ENCODE results near the gene POU3F2. TPM values are rescaled to one million over a fixed set of nuclear protein-coding genes. Genes with fewer than 3 reads are reported as not detected.

POU3F2 gene
- total and polyA plus RNA-seq, 9 of the 15 experiments (the other 6 are each of a cell fraction or from before 2014, with no cell fraction given) = 0.08 to 0.46 (median 0.36) TPM

DNA sequence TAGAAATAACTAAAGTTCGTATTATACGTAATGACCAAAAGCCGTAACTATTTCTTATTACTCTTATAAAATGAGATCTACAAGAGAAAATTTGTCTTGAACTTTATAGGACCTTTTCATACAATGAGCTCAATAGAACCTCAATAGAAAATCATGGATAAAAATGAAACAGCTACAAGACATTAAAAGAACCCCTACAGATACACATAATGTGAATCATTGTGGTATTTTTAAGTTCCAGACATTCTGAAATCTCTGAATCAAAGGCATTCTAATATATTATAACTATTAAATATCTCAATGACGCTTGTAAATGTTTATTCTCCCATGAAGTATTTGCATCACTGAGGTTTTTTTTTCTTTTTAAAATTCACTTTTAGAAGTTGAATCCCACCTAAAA is 22.2 kb upstream of the POU3F2 start (continued):
- no peak for TF ChIP-seq SETDB1 (IDR thresholded peaks at IDR 0.05; ENCODE audit: low read length)
- TF ChIP-seq, protein P1, sequence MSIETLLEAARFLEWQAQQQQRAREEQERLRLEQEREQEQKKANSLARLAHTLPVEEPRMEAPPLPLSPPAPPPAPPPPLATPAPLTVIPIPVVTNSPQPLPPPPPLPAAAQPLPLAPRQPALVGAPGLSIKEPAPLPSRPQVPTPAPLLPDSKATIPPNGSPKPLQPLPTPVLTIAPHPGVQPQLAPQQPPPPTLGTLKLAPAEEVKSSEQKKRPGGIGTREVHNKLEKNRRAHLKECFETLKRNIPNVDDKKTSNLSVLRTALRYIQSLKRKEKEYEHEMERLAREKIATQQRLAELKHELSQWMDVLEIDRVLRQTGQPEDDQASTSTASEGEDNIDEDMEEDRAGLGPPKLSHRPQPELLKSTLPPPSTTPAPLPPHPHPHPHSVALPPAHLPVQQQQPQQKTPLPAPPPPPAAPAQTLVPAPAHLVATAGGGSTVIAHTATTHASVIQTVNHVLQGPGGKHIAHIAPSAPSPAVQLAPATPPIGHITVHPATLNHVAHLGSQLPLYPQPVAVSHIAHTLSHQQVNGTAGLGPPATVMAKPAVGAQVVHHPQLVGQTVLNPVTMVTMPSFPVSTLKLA (conservative IDR thresholded peaks at IDR 0.05) = no peak

DNA sequence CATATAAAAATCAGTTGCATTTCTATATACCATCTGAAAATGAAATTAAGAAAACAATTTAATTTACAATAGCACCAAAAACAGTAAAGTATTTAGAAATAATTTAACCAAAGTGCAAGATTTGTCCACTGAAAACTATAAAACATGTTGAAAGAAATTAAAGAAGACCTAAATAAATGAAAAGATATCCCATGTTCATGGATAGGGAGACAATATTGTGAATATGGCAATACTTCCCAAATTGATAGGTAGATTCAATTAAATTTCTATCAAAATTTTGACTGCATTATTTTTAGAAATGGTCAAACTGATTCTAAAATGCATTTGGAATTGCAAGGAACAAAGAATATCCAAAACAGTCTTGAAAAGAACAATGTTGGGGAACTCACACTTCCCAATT is 17.6 kb upstream of the POU3F2 start:
- Histone ChIP-seq H3K27ac (ENCODE audit: extremely low read depth, low read depth, low read length) (no peak overlapping the region), H3K9ac (ENCODE audit: insufficient read depth in 1 of 2, low read depth in 2 of 2, low read length in 2 of 2) (no peak overlapping the region), H4K20me1 (replicated peaks; ENCODE audit: control insufficient read depth, insufficient read depth, low read length) (no peaks in the 10 kb centered on the region), H3K27me3 (ENCODE audit: control insufficient read depth in 2 of 2, insufficient read depth in 2 of 2, low read length in 2 of 2) (no peaks in the 10 kb centered on the region), H2AFZ (ENCODE audit: low read depth, low read length) (no peak overlapping the region), H3K9me1 (ENCODE audit: control insufficient read depth, insufficient read depth, low read length) (no peaks in the 10 kb centered on the region), H3K9me3 (replicated peaks; ENCODE audit: control insufficient read depth, insufficient read depth, low read depth, low read length) (no peaks in the 10 kb centered on the region), H3K4me2 (ENCODE audit: insufficient read depth, low read length) (no peak overlapping the region), H3K4me3 (no peak overlapping the region), H3K79me2 (ENCODE audit: control insufficient read depth, insufficient read depth, low read length) (no peaks in the 10 kb centered on the region), H3K36me3 (ENCODE audit: control insufficient read depth, insufficient read depth, low read length) (no peaks in the 10 kb centered on the region), H3K4me1 (replicated peaks in 1 of 2; ENCODE audit: control insufficient read depth in 2 of 2, insufficient read depth in 2 of 2, low read length in 2 of 2) (no peaks in the 10 kb centered on the region)
- FAIRE-seq (no peak), DNase-seq (ENCODE audit: extremely low read depth in 1 of 4, low spot score in 3 of 4) (no peak), ATAC-seq (no peak)
- intact Hi-C loops (cut with micrococcal nuclease) (no loop called here), in situ Hi-C loops (cut with MboI) (no loop called here)
- no TSS peak for BruUV-seq (replicated peaks)
- ChIA-PET POLR2A (no interaction called here), CTCF (ENCODE audit: low intra/inter-chr PET ratio) (no interaction called here)
- TF ChIP-seq IFI16 (CRISPR knock-in tag; IDR thresholded peaks at IDR 0.05) = no peak
- TF ChIP-seq ZNF217 (CRISPR knock-in tag; IDR thresholded peaks at IDR 0.05) = no peak
- TF ChIP-seq, protein P2, sequence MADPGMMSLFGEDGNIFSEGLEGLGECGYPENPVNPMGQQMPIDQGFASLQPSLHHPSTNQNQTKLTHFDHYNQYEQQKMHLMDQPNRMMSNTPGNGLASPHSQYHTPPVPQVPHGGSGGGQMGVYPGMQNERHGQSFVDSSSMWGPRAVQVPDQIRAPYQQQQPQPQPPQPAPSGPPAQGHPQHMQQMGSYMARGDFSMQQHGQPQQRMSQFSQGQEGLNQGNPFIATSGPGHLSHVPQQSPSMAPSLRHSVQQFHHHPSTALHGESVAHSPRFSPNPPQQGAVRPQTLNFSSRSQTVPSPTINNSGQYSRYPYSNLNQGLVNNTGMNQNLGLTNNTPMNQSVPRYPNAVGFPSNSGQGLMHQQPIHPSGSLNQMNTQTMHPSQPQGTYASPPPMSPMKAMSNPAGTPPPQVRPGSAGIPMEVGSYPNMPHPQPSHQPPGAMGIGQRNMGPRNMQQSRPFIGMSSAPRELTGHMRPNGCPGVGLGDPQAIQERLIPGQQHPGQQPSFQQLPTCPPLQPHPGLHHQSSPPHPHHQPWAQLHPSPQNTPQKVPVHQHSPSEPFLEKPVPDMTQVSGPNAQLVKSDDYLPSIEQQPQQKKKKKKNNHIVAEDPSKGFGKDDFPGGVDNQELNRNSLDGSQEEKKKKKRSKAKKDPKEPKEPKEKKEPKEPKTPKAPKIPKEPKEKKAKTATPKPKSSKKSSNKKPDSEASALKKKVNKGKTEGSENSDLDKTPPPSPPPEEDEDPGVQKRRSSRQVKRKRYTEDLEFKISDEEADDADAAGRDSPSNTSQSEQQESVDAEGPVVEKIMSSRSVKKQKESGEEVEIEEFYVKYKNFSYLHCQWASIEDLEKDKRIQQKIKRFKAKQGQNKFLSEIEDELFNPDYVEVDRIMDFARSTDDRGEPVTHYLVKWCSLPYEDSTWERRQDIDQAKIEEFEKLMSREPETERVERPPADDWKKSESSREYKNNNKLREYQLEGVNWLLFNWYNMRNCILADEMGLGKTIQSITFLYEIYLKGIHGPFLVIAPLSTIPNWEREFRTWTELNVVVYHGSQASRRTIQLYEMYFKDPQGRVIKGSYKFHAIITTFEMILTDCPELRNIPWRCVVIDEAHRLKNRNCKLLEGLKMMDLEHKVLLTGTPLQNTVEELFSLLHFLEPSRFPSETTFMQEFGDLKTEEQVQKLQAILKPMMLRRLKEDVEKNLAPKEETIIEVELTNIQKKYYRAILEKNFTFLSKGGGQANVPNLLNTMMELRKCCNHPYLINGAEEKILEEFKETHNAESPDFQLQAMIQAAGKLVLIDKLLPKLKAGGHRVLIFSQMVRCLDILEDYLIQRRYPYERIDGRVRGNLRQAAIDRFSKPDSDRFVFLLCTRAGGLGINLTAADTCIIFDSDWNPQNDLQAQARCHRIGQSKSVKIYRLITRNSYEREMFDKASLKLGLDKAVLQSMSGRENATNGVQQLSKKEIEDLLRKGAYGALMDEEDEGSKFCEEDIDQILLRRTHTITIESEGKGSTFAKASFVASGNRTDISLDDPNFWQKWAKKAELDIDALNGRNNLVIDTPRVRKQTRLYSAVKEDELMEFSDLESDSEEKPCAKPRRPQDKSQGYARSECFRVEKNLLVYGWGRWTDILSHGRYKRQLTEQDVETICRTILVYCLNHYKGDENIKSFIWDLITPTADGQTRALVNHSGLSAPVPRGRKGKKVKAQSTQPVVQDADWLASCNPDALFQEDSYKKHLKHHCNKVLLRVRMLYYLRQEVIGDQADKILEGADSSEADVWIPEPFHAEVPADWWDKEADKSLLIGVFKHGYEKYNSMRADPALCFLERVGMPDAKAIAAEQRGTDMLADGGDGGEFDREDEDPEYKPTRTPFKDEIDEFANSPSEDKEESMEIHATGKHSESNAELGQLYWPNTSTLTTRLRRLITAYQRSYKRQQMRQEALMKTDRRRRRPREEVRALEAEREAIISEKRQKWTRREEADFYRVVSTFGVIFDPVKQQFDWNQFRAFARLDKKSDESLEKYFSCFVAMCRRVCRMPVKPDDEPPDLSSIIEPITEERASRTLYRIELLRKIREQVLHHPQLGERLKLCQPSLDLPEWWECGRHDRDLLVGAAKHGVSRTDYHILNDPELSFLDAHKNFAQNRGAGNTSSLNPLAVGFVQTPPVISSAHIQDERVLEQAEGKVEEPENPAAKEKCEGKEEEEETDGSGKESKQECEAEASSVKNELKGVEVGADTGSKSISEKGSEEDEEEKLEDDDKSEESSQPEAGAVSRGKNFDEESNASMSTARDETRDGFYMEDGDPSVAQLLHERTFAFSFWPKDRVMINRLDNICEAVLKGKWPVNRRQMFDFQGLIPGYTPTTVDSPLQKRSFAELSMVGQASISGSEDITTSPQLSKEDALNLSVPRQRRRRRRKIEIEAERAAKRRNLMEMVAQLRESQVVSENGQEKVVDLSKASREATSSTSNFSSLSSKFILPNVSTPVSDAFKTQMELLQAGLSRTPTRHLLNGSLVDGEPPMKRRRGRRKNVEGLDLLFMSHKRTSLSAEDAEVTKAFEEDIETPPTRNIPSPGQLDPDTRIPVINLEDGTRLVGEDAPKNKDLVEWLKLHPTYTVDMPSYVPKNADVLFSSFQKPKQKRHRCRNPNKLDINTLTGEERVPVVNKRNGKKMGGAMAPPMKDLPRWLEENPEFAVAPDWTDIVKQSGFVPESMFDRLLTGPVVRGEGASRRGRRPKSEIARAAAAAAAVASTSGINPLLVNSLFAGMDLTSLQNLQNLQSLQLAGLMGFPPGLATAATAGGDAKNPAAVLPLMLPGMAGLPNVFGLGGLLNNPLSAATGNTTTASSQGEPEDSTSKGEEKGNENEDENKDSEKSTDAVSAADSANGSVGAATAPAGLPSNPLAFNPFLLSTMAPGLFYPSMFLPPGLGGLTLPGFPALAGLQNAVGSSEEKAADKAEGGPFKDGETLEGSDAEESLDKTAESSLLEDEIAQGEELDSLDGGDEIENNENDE (IDR thresholded peaks at IDR 0.05; ENCODE audit: low read depth, low read length) = no peak
- no peak for TF ChIP-seq ILK (tag; IDR thresholded peaks at IDR 0.05; ENCODE audit: borderline replicate concordance, low read depth)
- TF ChIP-seq, protein P3, sequence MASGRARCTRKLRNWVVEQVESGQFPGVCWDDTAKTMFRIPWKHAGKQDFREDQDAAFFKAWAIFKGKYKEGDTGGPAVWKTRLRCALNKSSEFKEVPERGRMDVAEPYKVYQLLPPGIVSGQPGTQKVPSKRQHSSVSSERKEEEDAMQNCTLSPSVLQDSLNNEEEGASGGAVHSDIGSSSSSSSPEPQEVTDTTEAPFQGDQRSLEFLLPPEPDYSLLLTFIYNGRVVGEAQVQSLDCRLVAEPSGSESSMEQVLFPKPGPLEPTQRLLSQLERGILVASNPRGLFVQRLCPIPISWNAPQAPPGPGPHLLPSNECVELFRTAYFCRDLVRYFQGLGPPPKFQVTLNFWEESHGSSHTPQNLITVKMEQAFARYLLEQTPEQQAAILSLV (tag; IDR thresholded peaks at IDR 0.05) = no peak
- TF ChIP-seq ZBTB8A (IDR thresholded peaks at IDR 0.05; ENCODE audit: partially characterized antibody) = no peak
